ENCODE measurements around the gene CTSH. TPM values are rescaled to one million over a fixed set of nuclear protein-coding genes. Genes with fewer than 3 reads are reported as not detected.

The CTSH gene
- total RNA-seq, 1 donor from 2014 or later = 5.7 TPM

GRCh38 chr15:78934655-78935023 lies 10.2 kb downstream of the CTSH start:
- H3K9me3 Mint-ChIP-seq (ENCODE audit: unreplicated experiment) = no peaks in the 10 kb centered on the region

GRCh38 chr15:78933823-78934654 lies 10.8 kb downstream of the CTSH start:
- H3K9me3 ChIP-seq (ENCODE audit: insufficient read depth, low read depth, low read length) = no peaks in the 10 kb centered on the region
- Mint-ChIP-seq H3K27ac (ENCODE audit: unreplicated experiment) (no peak overlapping the region), H3K27me3 (ENCODE audit: low read depth, unreplicated experiment) (peaks cover 26% of the 10 kb centered on the region), H3K4me3 (ENCODE audit: unreplicated experiment) (peak overlapping the region; percentile 6), H3K9me3 (ENCODE audit: unreplicated experiment) (no peaks in the 10 kb centered on the region), H3K36me3 (ENCODE audit: low read depth, unreplicated experiment) (peaks cover under 1% of the 10 kb centered on the region), H3K4me1 (ENCODE audit: low read depth, unreplicated experiment) (peaks cover 5% of the 10 kb centered on the region)
- DNase-seq (ENCODE audit: low read depth) (peak; percentile 22), FAIRE-seq (no peak)
- no peaks in the 10 kb centered on the region for H3K27me3 ChIP-seq (ENCODE audit: insufficient read depth, low read length)
- H3K4me3 ChIP-seq (ENCODE audit: insufficient read depth, low read depth, low read length) = no peak overlapping the region
- H3K27ac ChIP-seq (ENCODE audit: low read depth, low read length) = no peak overlapping the region
- TF ChIP-seq CTCF (IDR thresholded peaks at IDR 0.05; ENCODE audit: insufficient read depth, low read depth, low read length) = no peak
- TF ChIP-seq EZH2 (IDR thresholded peaks at IDR 0.05; ENCODE audit: insufficient read depth, low read length) = no peak
- H3K79me2 ChIP-seq (ENCODE audit: insufficient read depth, low read length) = no peaks in the 10 kb centered on the region
- peaks cover 5% of the 10 kb centered on the region for H4K20me1 ChIP-seq (ENCODE audit: insufficient read depth, low read length)
- H3K4me1 ChIP-seq (ENCODE audit: insufficient read depth, low read length) = peaks cover 11% of the 10 kb centered on the region
- no peak overlapping the region for H3K9ac ChIP-seq (ENCODE audit: low read length)
- H3K4me2 ChIP-seq (ENCODE audit: low read length) = no peak overlapping the region
- no peaks in the 10 kb centered on the region for H3K36me3 ChIP-seq (ENCODE audit: insufficient read depth, low read length)
- no peak overlapping the region for H2AFZ ChIP-seq (ENCODE audit: low read depth, low read length)

More at GRCh38 chr15:78934655-78935023, 10.2 kb downstream of the CTSH start:
- H3K27ac ChIP-seq (ENCODE audit: low read depth, low read length) = no peak overlapping the region
- H4K20me1 ChIP-seq (ENCODE audit: insufficient read depth, low read length) = peaks cover 5% of the 10 kb centered on the region
- Mint-ChIP-seq H3K27ac (ENCODE audit: unreplicated experiment) (no peak overlapping the region), H3K4me1 (ENCODE audit: low read depth, unreplicated experiment) (peaks cover 5% of the 10 kb centered on the region), H3K27me3 (ENCODE audit: low read depth, unreplicated experiment) (peaks cover 26% of the 10 kb centered on the region), H3K36me3 (ENCODE audit: low read depth, unreplicated experiment) (no peaks in the 10 kb centered on the region), H3K4me3 (ENCODE audit: unreplicated experiment) (peak overlapping the region; percentile 6)
- H3K79me2 ChIP-seq (ENCODE audit: insufficient read depth, low read length) = no peaks in the 10 kb centered on the region
- H3K27me3 ChIP-seq (ENCODE audit: insufficient read depth, low read length) = no peaks in the 10 kb centered on the region
- no peak overlapping the region for H3K4me2 ChIP-seq (ENCODE audit: low read length)
- no peak overlapping the region for H3K9ac ChIP-seq (ENCODE audit: low read length)
- no peak overlapping the region for H2AFZ ChIP-seq (ENCODE audit: low read depth, low read length)
- no peak for TF ChIP-seq CTCF (IDR thresholded peaks at IDR 0.05; ENCODE audit: insufficient read depth, low read depth, low read length)
- TF ChIP-seq EZH2 (IDR thresholded peaks at IDR 0.05; ENCODE audit: insufficient read depth, low read length) = no peak
- peaks cover 11% of the 10 kb centered on the region for H3K4me1 ChIP-seq (ENCODE audit: insufficient read depth, low read length)
- no peaks in the 10 kb centered on the region for H3K9me3 ChIP-seq (ENCODE audit: insufficient read depth, low read depth, low read length)
- FAIRE-seq (no peak), DNase-seq (ENCODE audit: low read depth) (no peak)
- H3K4me3 ChIP-seq (ENCODE audit: insufficient read depth, low read depth, low read length) = no peak overlapping the region
- H3K36me3 ChIP-seq (ENCODE audit: insufficient read depth, low read length) = no peaks in the 10 kb centered on the region

All from astrocyte (in vitro differentiated cells and primary cell).